GM19025 (cell line): ENCODE measurements around the gene CCDC28A.

Experiments
- ATAC-seq: cut with Tn5 transposase; IDR thresholded peaks from one replicate; pipeline ENCODE4 v1.9.1; 2021; ENCODE audit warnings: mild to moderate bottlenecking, low read depth, moderate library complexity; ENCODE audit not compliant: unreplicated experiment

CCDC28A gene

GRCh38 chr6:138795809-138796603 lies 22.4 kb downstream of the CCDC28A start, which contains the start of gene ECT2L:
ECT2L (plus strand) TSS chr6:138796087; CDS start chr6:138813275, 17,188 bp downstream.
- no peak for ATAC-seq

DNA sequence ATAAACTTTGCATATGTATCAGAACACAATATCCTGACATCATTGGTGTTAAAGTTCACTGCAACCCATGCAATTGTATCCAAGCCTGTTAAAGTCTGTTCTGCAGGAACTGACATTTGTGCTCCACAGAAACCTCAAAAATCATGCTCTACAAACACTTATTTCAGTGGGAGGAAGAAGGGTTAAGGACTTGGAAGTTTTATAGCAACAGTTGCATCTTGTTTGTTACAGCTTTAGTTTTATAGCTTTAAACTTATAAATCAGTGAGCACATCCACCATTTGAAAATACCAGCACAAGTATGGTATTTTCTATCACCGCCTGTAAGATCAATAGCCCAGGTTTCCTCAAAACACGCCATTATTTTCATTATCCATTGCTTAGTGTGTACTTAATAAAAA lies 23.2 kb downstream of the CCDC28A start:
- no peak for ATAC-seq

DNA sequence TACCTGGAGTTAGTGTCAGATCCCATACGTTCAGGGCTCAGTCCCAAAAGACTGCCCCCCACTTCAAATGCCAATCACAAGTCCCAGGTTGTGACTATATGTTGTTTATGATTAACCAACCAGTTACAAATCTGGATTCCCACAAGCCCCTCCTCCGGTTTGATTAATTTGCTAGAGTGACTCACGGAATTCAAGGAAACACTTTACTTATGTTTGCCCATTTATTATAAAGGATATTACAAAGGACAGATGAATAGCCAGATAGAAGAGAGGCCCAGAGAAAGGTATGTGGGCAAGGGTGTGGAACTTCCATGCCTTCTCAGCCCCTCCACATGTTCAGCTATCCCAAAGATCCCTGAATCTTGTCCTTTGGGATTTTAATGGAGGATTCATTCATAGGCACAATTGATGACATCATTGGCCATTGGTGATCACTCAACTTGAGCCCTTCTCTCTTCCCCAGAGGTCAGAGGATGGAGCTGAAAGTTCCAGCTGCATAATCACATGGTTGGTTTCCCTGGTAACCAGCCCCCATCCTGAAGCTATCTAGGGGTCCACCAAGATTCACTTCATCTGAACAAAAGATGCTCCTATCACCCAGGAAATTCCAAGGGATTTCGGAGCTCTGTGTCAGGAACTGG lies 24.4 kb downstream of the CCDC28A start:
- ATAC-seq = no peak

DNA sequence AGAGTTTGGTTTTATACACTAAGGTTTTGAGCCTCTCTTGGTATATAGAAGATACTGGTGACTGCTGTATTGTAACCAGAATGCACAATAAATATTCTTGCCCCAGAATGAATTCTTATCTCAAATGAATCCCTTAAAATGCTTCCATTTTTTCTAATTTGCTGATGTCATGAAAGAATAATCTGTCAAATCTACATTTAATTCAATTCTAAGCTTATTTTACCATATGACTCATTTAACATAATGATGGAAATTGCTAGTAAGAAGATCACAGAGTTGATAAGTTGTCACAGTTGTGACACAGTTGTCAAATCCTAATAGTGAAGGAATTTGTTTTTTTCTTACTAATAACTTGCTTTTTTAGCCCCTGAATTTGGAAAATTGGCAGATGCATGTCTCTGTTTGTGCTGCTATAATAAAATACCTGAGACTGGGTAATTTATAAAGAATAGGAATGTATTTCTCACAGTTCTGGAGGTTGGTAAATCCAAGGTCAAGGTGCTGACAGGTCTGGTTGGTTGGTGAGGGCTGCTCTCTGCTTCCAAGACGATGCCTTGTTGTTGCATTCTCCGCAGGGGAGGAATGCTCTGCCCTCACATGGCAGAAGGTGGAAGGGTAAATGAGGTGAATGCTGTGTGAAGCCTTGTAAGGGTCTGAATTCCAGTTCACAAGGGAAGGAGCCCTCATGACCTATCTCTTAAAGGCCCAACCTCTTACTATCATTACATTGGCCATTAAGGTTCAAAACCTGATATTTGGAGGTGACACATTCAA lies 27.0 kb downstream of the CCDC28A start:
- no peak for ATAC-seq

DNA sequence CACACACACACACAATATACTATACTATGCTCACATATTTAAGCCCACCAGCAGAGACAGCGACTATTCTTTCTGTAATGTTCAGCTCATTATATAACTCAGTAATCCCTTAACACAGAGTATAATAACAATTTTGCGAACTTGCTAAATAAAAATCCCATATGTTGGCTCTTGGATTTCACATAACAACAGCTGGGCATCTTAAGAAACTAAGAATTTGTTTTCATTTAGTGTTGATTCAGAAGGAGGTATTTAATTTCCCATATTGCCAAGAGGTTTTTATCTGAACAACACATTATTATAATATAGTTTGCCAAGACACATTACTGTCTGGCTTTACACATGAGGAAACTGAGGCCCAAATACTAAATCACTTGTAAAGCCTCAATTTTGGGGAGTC lies 29.8 kb downstream of the CCDC28A start:
- no peak for ATAC-seq

- no peak for ATAC-seq
Measured at GRCh38 chr6:138803861-138804260, 30.3 kb downstream of the CCDC28A start.

DNA sequence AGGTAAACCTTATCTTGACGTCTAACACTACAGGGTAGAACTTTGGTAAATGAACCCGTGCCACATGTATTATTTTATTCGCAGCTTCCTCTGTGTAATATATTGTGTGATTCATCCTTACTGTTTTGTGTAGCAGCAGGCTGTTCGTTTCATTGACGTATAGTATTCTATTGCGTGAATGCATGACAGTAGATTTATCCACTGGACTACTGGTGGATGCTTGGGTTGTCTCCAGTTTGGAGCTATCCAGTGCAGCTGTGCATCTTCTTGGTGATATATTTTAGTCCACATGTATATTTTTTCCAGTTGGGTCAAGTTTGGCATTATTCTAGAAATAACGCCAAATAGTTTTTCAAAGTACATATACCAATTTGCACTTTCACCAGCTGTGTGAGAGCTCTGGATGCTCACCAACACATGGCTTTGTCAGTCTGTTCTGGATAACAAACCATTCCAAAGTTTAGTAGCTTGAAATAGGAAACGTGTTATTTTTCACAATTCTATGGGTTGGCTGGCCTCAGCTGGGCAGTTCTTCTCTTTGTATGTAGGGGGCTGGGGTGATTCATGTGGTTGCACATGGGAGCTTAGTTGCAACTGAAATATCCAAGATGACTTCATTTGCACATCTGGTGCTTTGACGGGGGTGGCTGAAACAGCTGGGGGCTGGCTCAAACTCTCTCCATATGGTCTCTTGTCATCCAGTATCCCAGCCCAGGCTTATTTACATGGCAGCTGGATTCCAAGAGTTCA lies 31.6 kb downstream of the CCDC28A start:
- ATAC-seq = no peak

DNA sequence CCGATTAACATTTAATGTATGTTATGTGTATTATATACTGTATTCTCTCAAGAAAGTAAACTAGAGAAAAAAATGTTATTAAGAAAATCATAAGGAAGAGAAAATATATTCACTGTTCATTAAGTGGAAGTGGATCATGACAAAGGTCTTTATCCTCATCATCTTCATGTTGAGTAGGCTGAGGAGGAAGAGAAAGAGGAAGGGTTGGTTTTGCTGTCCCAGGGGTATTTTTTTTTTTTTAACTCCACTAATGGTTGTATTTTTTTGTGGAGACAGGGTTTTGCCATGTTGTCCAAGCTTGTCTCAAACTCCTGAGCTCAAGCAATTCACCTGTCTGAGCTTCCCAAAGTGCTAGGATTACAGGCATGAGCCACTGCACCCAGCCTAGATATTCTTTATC lies 33.3 kb downstream of the CCDC28A start:
- no peak for ATAC-seq

- ATAC-seq = no peak
Measured at GRCh38 chr6:138809677-138810076, 36.1 kb downstream of the CCDC28A start.

DNA sequence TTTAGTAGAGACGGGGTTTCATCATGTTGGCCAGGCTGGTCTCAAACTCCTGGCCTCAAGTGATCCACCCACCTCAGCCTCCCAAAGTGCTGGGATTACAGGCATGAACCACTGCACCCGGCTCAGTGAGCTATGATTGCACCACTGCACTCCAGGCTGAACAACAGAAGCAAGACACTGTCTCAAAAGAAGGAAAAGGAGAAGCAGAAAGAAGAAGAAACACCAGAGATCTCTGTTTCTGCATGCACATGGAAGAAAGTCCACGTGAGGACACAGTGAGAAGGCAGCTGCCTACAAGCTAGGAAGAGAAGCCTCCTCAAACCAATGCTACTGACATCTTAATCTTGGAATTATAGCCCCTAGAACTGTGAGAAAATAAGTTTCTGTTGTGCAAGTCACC lies 38.3 kb downstream of the CCDC28A start:
- ATAC-seq = no peak

GRCh38 chr6:138814179-138814834 lies 40.7 kb downstream of the CCDC28A start:
- no peak for ATAC-seq

- no peak for ATAC-seq
Measured at GRCh38 chr6:138815221-138815620, 41.7 kb downstream of the CCDC28A start.

GRCh38 chr6:138815797-138816528 lies 42.4 kb downstream of the CCDC28A start:
- peak; percentile 66 for ATAC-seq

DNA sequence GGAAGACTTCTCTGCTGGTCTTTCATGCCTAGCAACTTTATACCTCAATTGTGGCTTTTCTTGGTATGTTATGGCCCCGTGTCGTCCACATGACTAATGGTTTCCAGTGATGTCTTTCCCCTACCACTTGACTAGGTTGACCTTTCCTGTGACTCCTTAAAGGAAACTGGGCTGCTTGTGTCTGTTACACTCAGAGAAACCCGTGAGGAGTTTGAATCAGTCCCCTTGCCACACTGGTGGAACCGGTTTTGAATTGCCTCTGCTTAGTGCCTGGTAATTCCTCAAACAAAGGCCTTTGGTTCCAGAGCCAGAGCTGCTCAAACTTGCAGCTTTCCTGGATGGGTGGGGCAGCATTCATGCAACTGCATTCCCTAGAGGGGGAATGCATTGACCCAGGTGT lies 44.2 kb downstream of the CCDC28A start:
- ATAC-seq = no peak

DNA sequence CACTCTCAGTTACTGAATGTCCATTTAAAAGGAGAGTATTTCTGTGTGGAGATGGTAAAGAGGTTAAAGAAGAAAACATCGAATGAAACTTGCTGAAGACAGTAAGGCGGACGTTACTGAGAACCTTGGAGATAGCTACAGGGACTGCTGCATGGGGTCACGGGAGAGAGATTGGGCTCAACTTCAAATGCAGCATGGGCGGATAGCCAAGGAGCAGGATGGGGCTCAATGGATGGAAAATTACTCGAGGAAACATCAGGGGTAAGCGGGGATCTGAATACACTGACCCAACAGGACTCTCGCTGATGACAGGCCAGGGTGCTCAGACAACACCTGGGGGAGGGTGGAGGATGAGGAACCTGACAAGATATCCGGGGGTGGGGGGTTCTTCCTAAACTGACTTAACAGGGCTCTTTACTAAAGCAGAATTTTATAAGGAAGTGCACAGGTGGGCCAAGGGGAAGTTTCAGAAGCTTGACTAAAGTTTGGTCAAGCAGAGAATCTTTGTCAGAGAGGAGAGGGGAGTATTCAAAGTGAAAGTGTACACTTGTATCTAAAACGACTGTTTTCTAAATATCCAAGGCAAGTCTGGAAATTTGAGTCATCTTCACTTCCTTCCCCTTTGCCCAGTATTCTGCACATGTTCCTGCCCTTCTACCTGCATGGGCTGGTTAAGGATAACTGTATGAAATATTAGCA lies 45.1 kb downstream of the CCDC28A start:
- no peak for ATAC-seq

DNA sequence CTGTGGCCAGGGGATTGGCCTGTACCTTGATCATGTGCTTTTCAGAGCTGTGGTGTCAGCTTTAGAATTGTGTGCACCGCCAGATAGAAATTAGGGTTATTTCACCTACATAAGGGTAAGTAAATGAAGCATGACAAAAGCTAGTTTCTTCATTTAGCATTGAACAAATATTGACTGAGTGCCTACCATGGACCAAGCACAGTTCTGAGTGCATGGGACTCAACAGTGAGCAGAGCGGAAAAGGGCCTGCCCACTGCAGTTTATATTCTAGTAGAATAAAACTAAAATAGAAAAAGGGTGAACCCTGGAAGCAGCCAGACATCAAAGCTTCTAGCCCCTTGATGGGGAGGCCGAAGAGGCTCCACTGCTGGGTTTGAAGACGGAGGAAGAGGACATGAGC lies 48.0 kb downstream of the CCDC28A start:
- no peak for ATAC-seq

GRCh38 chr6:138824482-138825144 lies 51.0 kb downstream of the CCDC28A start:
- no peak for ATAC-seq

- no peak for ATAC-seq
Measured at GRCh38 chr6:138830248-138830647, 56.7 kb downstream of the CCDC28A start.
